ENCODE measurements around the gene MEGF11. TPM values are rescaled to one million over a fixed set of nuclear protein-coding genes. Genes with fewer than 3 reads are reported as not detected.
A peak's percentile ranks its signal among the peaks of the same experiment; 100 is the strongest.

Gene MEGF11
- total RNA-seq, 6 experiments from 2014 or later: not detected

DNA sequence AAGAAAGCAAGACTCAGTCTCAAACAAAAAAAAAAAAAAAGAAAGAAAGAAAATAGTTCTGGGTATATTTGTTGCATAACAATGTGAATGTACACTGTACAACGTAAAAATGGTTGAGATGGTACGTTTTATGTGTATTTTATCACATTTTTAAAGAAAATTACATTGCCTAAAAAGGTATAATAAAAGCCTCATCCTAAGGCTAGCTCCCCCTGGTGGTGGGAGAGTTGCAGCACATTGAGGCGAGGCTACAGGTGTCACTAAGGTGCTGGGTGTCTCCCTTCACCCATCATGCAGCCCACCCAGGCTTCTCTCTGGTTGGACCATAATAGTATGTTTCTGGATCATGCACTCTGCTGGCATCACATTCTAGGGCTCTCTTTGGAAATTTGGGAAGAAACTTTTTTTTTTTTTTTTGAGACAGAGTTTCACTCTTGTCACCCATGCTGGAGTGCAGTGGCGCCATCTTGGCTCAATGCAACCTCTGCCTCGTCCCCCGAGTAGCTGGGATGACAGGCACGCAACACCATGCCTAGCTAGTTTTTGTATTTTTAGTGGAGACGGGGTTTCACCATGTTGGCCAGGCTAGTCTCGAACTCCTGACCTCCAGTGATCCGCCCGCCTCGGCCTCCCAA lies 396.6 kb downstream of the MEGF11 start:
- TF ChIP-seq POLR2A (IDR thresholded peaks at IDR 0.05): no peak
- TF ChIP-seq, protein P1, sequence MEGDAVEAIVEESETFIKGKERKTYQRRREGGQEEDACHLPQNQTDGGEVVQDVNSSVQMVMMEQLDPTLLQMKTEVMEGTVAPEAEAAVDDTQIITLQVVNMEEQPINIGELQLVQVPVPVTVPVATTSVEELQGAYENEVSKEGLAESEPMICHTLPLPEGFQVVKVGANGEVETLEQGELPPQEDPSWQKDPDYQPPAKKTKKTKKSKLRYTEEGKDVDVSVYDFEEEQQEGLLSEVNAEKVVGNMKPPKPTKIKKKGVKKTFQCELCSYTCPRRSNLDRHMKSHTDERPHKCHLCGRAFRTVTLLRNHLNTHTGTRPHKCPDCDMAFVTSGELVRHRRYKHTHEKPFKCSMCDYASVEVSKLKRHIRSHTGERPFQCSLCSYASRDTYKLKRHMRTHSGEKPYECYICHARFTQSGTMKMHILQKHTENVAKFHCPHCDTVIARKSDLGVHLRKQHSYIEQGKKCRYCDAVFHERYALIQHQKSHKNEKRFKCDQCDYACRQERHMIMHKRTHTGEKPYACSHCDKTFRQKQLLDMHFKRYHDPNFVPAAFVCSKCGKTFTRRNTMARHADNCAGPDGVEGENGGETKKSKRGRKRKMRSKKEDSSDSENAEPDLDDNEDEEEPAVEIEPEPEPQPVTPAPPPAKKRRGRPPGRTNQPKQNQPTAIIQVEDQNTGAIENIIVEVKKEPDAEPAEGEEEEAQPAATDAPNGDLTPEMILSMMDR (IDR thresholded peaks at IDR 0.05): peak; percentile 73 to 92 (median 87)
- DNase-seq (peak; percentile 66 to 76 (median 68)), ATAC-seq (peak; percentile 76 to 89 (median 84))
- H3K27ac ChIP-seq: no peak overlapping the region
- no peaks in the 10 kb centered on the region for H3K9me3 ChIP-seq
- intact Hi-C loops (cut with DNase I): loop anchor here in 1 of 2 donors (10.0 kb wide), 1 partner anchor 212 kb away; no protein-coding TSS in a partner anchor
- H3K36me3 ChIP-seq: no peaks in the 10 kb centered on the region
- whole genome bisulfite sequencing (ENCODE audit: insufficient coverage, low coverage, low lambda C conversion rate, missing lambda C conversion rate): 39% methylated on average over 8 of the region's 12 CpGs
- no peaks in the 10 kb centered on the region for H3K4me1 ChIP-seq
- no peak overlapping the region for H3K4me3 ChIP-seq
- no peaks in the 10 kb centered on the region for H3K27me3 ChIP-seq

DNA sequence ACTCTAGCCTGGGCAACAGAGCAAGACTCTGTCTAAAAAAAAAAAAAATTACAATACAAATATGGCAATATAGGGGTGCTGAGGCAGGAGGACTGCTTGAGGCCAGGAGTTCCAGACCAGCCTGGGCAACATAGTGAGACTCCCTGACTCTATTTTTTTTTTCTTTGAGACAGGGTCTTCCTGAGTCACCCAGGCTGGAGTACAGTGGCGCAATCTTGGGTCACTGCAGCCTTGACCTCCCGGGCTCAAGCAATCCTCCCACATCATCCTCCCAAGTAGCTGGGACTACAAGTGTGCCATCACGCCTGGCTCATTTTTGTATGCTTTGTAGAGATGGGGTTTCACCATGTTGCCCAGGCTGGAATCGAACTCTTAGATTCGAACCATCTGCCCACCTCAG lies 401.6 kb downstream of the MEGF11 start:
- Histone ChIP-seq H3K36me3 (no peaks in the 10 kb centered on the region), H3K27ac (no peak overlapping the region), H3K4me3 (no peak overlapping the region), H3K4me1 (no peaks in the 10 kb centered on the region), H3K9me3 (no peaks in the 10 kb centered on the region), H3K27me3 (no peaks in the 10 kb centered on the region)
- WGBS (ENCODE audit: insufficient coverage, low coverage, low lambda C conversion rate, missing lambda C conversion rate): 85% methylated on average over 5 of the region's 5 CpGs
- DNase-seq (no peak), ATAC-seq (no peak)
- intact Hi-C loops (cut with DNase I): loop anchor here in 1 of 2 donors (10.0 kb wide), 1 partner anchor 207 kb away; no protein-coding TSS in a partner anchor
- TF ChIP-seq POLR2A (IDR thresholded peaks at IDR 0.05): no peak
- TF ChIP-seq, protein P1 (IDR thresholded peaks at IDR 0.05): no peak

DNA sequence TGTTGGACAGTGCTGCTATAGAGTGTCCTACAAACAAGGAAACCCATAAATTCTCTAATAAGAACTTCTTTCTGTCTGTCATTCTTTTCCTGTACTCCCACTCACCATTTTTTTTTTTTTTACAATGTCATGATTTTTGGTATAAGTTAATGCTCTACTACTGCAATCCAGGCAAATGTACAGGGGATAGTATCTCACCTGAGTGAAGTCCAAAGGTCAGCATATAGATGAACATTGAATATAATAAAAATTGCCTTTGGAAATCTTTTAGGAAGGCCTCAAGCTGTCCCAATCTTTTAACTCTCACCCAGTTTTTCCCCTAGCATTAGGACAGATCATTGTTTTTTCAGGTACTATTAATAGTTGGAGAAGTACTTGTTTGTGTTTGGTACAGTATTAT lies 405.6 kb downstream of the MEGF11 start:
- H3K4me3 ChIP-seq: no peak overlapping the region
- H3K36me3 ChIP-seq: no peaks in the 10 kb centered on the region
- no peaks in the 10 kb centered on the region for H3K9me3 ChIP-seq
- no peak for TF ChIP-seq POLR2A (IDR thresholded peaks at IDR 0.05)
- TF ChIP-seq, protein P1 (IDR thresholded peaks at IDR 0.05): no peak
- no peak for DNase-seq
- no peaks in the 10 kb centered on the region for H3K27me3 ChIP-seq
- no peak for ATAC-seq
- intact Hi-C loops (cut with DNase I): no loop called here
- no peaks in the 10 kb centered on the region for H3K4me1 ChIP-seq
- no peak overlapping the region for H3K27ac ChIP-seq

DNA sequence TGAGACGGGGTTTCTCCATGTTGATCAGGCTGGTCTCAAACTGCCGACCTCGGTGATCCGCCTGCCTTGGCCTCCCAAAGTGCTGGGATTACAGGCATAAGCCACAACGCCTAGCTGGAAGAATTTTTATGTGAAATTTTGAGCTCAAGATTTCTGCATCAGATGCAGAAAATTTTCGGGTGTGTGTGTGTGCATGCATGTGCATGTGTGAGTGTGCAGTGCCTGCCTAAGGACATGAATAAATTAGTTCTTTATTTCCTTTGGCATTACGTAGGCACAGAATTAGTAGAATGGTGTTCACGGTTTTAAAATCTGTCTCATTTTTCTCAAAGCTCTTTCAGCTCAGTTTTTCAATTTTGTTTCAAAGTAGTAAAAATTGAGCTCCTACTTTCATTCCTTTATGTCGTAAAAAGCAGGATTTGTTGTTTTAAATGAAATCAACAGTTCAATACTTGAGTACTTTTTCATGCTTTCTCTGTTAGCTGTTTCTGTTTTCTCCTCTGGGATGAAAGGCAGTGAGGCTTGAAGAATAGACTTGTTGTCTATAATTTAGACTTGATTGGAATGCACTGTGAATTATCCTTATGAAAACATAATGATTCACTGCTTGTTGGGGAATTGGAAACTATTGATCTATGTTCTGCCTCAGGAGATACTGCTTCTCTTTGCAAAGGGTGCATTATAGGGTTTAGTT lies 407.6 kb downstream of the MEGF11 start:
- H3K27ac ChIP-seq: no peak overlapping the region
- ATAC-seq (no peak), DNase-seq (no peak)
- intact Hi-C loops (cut with DNase I): no loop called here
- WGBS (ENCODE audit: insufficient coverage, low coverage, low lambda C conversion rate, missing lambda C conversion rate): 71% methylated on average over 9 of the region's 9 CpGs
- H3K9me3 ChIP-seq: no peaks in the 10 kb centered on the region
- no peaks in the 10 kb centered on the region for H3K27me3 ChIP-seq
- TF ChIP-seq, protein P1 (IDR thresholded peaks at IDR 0.05): no peak
- TF ChIP-seq POLR2A (IDR thresholded peaks at IDR 0.05): no peak
- H3K4me3 ChIP-seq: no peak overlapping the region
- H3K36me3 ChIP-seq: no peaks in the 10 kb centered on the region
- H3K4me1 ChIP-seq: no peaks in the 10 kb centered on the region

Small RNA genes within 50 kb of the gene (microRNA-seq; reads per million reads assigned to microRNA genes)
- gene MIR4311: 0 reads per million in 2 donors

Small RNA genes within 50 kb of the gene (small RNA-seq; reads per million reads assigned to genes)
- 0 reads per million in 2 experiments for gene MIR4311

Other genes starting within 250 kb of the MEGF11 start
- 10 to 100 TPM; 16.1 to 32.3 (median 19.6) TPM for gene DIS3L, start 39.8 kb upstream of the MEGF11 start, total RNA-seq
- 1 to 10 TPM; 2.4 to 5.1 (median 2.9) TPM for gene TIPIN, start 102.9 kb upstream of the MEGF11 start, total RNA-seq
- 10 to 100 TPM; 25.7 to 68.8 (median 53.9) TPM for gene MAP2K1, start 133.2 kb upstream of the MEGF11 start, total RNA-seq
- 10 to 100 TPM; 11.8 to 23.1 (median 16.2) TPM for gene SNAPC5, start 244.0 kb upstream of the MEGF11 start, total RNA-seq

Data from right lobe of liver (tissue), 6 donors.